Measurements from ENCODE around the gene REL.
"Not testable (repeated sequence)": the region's sequence is repeated elsewhere in the genome, so short reads cannot be mapped to it uniquely, and the experiment has no call there.

Gene REL

GRCh38 chr2:60868589-60869273 lies 12.6 kb upstream of the REL start:
- no peak for DNase-seq (ENCODE audit: low read depth)

DNA sequence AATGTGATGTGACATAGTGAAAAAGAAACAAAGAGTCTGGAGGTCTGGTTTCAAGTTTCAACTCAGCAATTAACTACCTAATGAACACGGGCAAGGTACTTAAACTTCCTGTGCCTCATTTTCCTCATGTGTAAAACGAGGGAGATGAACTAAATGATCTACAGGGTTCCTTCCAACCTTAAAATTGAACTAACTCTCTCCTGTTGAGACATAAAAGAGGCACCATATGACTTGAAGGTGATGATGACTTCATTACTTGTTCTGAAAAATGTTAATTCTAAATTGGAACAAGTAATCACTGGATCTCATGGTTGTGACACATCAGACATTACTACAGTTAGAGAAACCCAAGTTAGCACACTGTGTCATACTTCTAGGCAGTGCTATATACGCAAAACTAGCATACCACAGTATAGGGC lies 8.9 kb upstream of the REL start:
- DNase-seq (ENCODE audit: low read depth): no peak

DNA sequence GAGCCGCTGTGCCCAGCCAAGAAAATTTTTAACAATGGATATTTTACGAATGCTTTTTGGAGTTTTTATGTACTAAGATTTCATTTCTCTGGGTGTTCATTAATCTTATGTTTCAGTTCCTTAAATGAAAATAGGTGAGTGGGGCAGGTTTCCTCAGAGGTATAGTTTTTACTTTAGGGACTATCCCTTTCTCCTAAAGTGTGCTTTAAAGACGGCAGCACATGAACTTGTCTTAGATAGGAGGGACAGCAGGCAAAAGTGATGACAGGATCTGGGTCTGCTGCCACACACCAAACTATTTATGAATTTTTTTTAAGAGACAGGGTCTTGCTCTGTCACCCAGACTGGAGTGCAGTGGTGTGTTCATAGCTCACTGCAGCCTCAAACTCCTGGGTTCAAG lies 8.0 kb upstream of the REL start:
- no peak for DNase-seq (ENCODE audit: low read depth)

DNA sequence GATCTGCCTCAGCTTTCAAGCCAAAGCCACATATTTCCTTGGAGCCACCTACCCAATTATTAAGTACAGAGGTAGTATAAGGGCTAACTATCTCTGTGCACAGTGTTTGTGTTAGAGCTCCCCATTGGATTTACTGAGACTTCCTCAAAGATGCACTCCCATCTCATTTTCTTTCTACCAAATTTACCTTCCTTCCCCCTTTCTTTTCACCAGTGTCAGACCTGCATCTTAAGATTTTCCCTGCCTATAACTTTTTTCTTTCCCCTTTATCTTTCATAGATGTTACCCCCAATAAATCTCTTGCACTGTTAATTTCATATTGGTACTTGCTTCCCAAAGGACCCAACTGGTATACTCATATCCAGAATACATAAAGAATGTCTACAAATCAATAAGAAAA lies 5.9 kb upstream of the REL start:
- DNase-seq (ENCODE audit: low read depth): no peak

GRCh38 chr2:60880643-60881046 lies 729 bp upstream of the REL start:
- no peak for DNase-seq (ENCODE audit: low read depth)

DNA sequence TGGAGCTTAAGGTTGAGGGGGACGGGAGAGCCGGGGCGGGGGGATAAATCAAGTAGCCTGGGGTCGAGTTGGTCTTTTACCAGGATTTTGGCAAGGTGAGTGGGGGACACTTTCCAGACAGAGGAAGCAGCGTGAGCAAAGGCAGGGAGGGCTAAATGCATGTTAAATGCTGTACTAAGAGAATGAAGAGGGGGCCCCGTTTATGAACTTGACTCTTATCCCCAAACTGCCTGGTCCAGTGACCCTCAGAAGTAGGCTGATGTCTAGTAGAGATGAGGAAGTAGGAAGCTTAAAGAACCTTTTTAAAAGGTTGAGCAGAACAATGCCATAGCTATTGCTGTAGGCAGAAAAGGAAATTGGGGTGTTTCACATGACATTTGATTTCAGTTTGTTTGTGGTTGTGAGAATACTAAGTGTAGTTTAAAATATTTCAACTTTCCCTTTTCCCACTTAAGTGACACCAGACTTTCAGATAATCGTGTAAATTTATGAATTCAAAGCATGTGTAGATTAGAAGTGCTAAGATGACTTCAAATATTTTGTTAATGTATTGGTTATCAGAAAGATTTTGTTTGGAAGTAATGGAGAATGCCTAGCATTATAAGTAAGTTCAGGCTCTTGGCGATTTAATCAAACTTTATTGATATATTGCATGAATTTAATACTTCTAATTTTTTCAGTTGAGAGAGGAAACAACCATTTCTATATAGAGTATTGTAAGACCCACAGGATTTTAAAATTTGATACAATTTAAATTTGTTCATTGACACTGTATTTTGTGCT lies 1.8 kb downstream of the REL start:
- no peak for DNase-seq (ENCODE audit: low read depth)

- no peak for DNase-seq (ENCODE audit: low read depth)
These were observed 2.5 kb downstream of the REL start for GRCh38 chr2:60883896-60884295.

GRCh38 chr2:60884800-60885199 lies 3.4 kb downstream of the REL start:
- no peak for DNase-seq (ENCODE audit: low read depth)

GRCh38 chr2:60885683-60886082 lies 4.3 kb downstream of the REL start:
- DNase-seq (ENCODE audit: low read depth): no peak

DNA sequence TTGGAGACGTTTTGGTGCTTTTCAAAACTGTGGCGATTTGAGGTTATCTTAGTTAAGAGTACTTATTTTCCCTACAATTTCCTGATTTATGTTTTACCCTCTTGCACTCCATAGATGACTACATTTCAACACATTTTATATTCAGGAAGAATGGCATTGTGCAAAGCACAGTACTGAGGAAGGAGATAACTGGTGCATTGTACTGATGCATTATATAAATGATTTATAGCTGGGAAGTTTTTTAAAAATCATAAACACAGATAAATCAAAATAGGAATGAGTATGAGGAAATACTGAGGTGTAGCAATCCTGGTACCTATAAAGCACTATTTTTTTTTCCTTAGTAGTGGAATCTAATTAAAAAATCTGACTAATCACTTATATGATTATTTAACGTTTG lies 5.6 kb downstream of the REL start:
- DNase-seq (ENCODE audit: low read depth): no peak

- no peak for DNase-seq (ENCODE audit: low read depth)
These were observed 7.5 kb downstream of the REL start for GRCh38 chr2:60888853-60889252.

GRCh38 chr2:60889581-60890392 lies 8.4 kb downstream of the REL start:
- not testable (repeated sequence) for DNase-seq (ENCODE audit: low read depth)

DNA sequence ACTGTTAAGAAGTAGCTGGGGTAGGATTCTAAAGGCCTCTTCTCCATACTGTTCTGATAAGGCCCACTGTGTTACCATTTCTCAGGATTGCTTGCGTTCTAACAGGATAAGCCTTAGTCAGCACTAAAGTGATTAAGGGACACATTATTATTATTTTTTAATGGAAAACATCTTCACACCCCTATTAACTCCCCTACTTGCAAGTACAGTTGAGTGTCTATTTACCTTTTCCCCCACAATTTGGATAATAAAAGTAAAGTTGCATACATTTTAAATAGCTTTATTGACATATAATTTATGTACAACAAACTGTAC lies 9.0 kb downstream of the REL start:
- DNase-seq (ENCODE audit: low read depth): no peak

- DNase-seq (ENCODE audit: low read depth): no peak
These were observed 9.8 kb downstream of the REL start for GRCh38 chr2:60891180-60891579.

GRCh38 chr2:60898567-60898966 lies 17.2 kb downstream of the REL start:
- DNase-seq (ENCODE audit: low read depth): no peak

- no peak for DNase-seq (ENCODE audit: low read depth)
These were observed 18.0 kb downstream of the REL start for GRCh38 chr2:60899230-60899891.

DNA sequence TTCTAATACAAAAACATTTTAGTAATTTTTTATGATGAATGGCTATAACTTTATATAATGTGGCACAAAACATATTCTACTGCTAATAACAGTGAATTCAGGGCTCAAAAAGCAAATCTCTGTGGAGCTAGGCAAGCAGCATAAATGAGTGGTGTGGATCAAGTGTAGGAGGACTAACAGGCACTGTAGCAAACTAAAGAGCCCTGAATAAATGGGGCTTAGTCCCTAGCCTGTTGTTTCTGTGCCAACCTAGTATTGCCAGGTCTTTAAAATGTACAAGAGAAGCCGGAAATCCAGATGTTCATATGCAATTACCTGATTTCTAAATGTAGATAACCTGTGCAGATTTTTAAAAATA lies 18.5 kb downstream of the REL start:
- DNase-seq (ENCODE audit: low read depth): no peak

- not testable (repeated sequence) for DNase-seq (ENCODE audit: low read depth)
These were observed 19.9 kb downstream of the REL start for GRCh38 chr2:60901296-60901695.

DNA sequence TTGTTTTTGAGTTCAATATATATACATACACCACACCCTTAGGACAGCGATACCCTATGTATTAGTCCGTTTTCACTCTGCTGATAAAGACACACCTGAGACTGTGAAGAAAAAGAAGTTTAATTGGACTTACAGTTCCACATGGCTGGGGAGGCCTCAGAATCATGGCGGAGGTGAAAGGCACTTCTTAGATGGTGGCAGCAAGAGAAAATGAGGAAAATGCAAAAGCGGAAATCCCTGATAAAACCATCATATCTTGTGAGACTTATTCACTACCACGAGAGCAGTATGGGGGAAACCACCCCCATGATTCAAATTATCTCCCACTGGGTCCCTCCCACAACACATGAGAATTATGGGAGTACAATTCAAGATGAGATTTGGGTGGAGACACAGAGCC lies 24.5 kb downstream of the REL start:
- not testable (repeated sequence) for DNase-seq (ENCODE audit: low read depth)

DNA sequence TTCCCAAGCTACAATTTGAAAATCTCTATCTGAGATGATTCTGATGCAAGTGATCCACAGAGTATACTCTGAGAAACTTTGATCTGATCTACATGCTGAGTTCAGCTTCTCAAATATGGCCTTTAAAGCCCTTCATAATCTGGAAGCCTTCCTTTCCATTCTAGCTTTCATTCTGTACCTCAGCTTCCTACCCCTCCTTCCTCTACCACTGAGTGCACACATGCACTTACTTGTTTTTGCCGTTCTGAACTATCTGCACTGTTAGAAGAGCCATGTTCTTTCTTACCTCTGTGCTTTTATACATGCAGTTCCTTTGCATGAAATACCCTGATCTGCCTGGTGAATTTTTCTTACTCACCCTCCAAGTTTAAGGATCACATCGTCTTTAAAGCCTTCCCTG lies 25.0 kb downstream of the REL start:
- no peak for DNase-seq (ENCODE audit: low read depth)

- DNase-seq (ENCODE audit: low read depth): no peak
These were observed 26.0 kb downstream of the REL start for GRCh38 chr2:60907329-60907728.

GRCh38 chr2:60925994-60926740 lies 44.8 kb downstream of the REL start:
- DNase-seq (ENCODE audit: low read depth): no peak

All from non-pigmented ciliary epithelial cell (primary cell).